ENCODE data around the gene SURF2. TPM values are rescaled to one million over a fixed set of nuclear protein-coding genes. Genes with fewer than 3 reads are reported as not detected.

The SURF2 gene
- total and polyA plus RNA-seq, 9 of the 15 experiments (the other 6 are each of a cell fraction or from before 2014, with no cell fraction given): 5.5 to 82.5 (median 21.3) TPM

GRCh38 chr9:133387680-133388079 is 31.3 kb downstream of the SURF2 start:
- intact Hi-C loops (cut with micrococcal nuclease): no loop called here
- TF ChIP-seq ZNF398 (CRISPR knock-in tag; IDR thresholded peaks at IDR 0.05) (no peak), ZFP91 (CRISPR knock-in tag; IDR thresholded peaks at IDR 0.05) (no peak), SMARCE1 (IDR thresholded peaks at IDR 0.05) (no peak), PRDM10 (IDR thresholded peaks at IDR 0.05; ENCODE audit: partially characterized antibody) (peak; percentile 83), RNF219 (CRISPR knock-in tag; IDR thresholded peaks at IDR 0.05) (no peak), NR2F6 (CRISPR knock-in tag; IDR thresholded peaks at IDR 0.05) (no peak), ZFP36 (IDR thresholded peaks at IDR 0.05; ENCODE audit: low read depth, low read length, partially characterized antibody) (no peak), ESRRB (CRISPR knock-in tag; IDR thresholded peaks at IDR 0.05; ENCODE audit: borderline replicate concordance) (no peak)

More at GRCh38 chr9:133387680-133388079, 31.3 kb downstream of the SURF2 start:
- FAIRE-seq (no peak), ATAC-seq (no peak), DNase-seq (ENCODE audit: extremely low read depth in 1 of 4, low spot score in 3 of 4) (no peak)
- in situ Hi-C loops (cut with MboI): no loop called here
- Histone ChIP-seq H3K9ac (ENCODE audit: insufficient read depth in 1 of 2, low read depth in 2 of 2, low read length in 2 of 2) (no peak overlapping the region), H3K27ac (ENCODE audit: extremely low read depth, low read depth, low read length) (no peak overlapping the region), H3K79me2 (ENCODE audit: control insufficient read depth, insufficient read depth, low read length) (no peaks in the 10 kb centered on the region), H3K9me1 (ENCODE audit: control insufficient read depth, insufficient read depth, low read length) (no peaks in the 10 kb centered on the region), H2AFZ (ENCODE audit: low read depth, low read length) (no peak overlapping the region), H3K4me2 (ENCODE audit: insufficient read depth, low read length) (no peak overlapping the region), H4K20me1 (replicated peaks; ENCODE audit: control insufficient read depth, insufficient read depth, low read length) (no peaks in the 10 kb centered on the region; the same call in 1 of the 2 replicates), H3K27me3 (ENCODE audit: control insufficient read depth in 2 of 2, insufficient read depth in 2 of 2, low read length in 2 of 2) (peaks cover 29 to 55% of the 10 kb centered on the region in 2 experiments; a peak in 4 of 5 replicates), H3K4me3 (no peak overlapping the region), H3K4me1 (replicated peaks in 1 of 2; ENCODE audit: control insufficient read depth in 2 of 2, insufficient read depth in 2 of 2, low read length in 2 of 2) (peaks cover 0 to 17% of the 10 kb centered on the region in 2 experiments; a peak in 2 of 5 replicates), H3K9me3 (replicated peaks; ENCODE audit: control insufficient read depth, insufficient read depth, low read depth, low read length) (peaks cover 5% of the 10 kb centered on the region), H3K36me3 (ENCODE audit: control insufficient read depth, insufficient read depth, low read length) (no peaks in the 10 kb centered on the region)
- BruUV-seq (replicated peaks): no TSS peak
- POLR2A ChIA-PET: interaction anchor here (2.3 to 2.9 kb wide), 2 partner anchors 10 to 11 kb away, joined by 7 to 13 read pairs; partner anchors contain the start of gene STKLD1
- 6% methylated on average over 9 of the region's 9 CpGs for WGBS (ENCODE audit: insufficient coverage, low coverage, missing lambda C conversion rate)
- CTCF ChIA-PET (ENCODE audit: low intra/inter-chr PET ratio): no interaction called here
